ENCODE measurements around the gene HDAC4. TPM values are rescaled to one million over a fixed set of nuclear protein-coding genes. Genes with fewer than 3 reads are reported as not detected.

The HDAC4 gene
- polyA plus RNA-seq, 1 donor (not counting 4 experiments of a cell fraction or from before 2014, with no cell fraction given), result 2.9 TPM

DNA sequence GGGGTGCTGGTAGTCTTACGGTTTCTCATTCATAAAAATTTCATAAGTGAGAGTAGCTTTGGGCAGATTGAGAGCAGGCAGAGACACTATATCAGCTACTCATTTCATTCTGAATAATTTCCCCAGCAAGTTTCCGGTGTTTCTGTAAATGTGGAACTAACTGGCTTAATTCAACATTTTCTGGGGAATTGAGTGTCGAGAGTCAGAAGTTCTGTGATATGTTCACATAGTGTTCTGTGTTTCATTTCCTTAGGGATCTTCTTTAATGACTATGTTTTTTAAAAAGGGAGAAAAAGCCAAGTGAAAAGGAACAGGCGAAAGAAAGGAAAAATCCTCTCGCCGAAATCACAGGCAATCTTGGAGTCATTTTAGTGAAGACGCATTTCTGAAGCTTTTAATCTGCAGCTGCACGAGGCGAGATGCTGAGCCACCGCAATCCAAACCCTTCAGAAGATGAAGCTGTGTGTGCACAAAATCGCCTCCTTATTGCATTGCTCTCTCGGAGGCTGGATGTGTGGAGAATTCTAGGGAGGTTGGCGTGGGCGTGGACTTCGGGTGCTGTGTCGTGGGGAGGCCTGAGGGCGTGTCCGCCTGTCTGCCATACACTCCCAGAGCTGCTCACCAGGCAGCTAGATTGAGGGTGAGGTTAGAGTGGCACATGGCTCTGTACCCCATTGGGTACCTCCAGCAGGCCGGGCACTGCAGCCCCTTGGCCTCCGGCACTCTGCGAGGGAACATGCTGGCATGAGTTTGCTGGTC lies 38.4 kb upstream of the HDAC4 start:
- Histone ChIP-seq H3K4me1 (ENCODE audit: control insufficient read depth, extremely low read depth, insufficient read depth, low read length) (peaks cover 8% of the 10 kb centered on the region), H2AFZ (ENCODE audit: control insufficient read depth, low read length) (no peak overlapping the region), H4K20me1 (ENCODE audit: control insufficient read depth, extremely low read depth, insufficient read depth, low read length) (no peaks in the 10 kb centered on the region), H3K4me2 (ENCODE audit: control insufficient read depth, extremely low read depth, insufficient read depth, low read depth, low read length) (no peak overlapping the region), H3K27ac (ENCODE audit: control insufficient read depth, insufficient read depth, low read length) (no peak overlapping the region), H3K9ac (ENCODE audit: control insufficient read depth, extremely low read depth, insufficient read depth, low read length) (no peak overlapping the region), H3K9me3 (ENCODE audit: control insufficient read depth, low read depth, low read length) (no peaks in the 10 kb centered on the region), H3K9me1 (ENCODE audit: control insufficient read depth, extremely low read depth, insufficient read depth, low read length) (no peaks in the 10 kb centered on the region), H3K27me3 (ENCODE audit: control insufficient read depth, extremely low read depth, insufficient read depth, low read length) (no peaks in the 10 kb centered on the region), H3K4me3 (ENCODE audit: control insufficient read depth in 2 of 3, extremely low read depth in 1 of 3, insufficient read depth in 2 of 3, low read depth in 1 of 3, low read length in 3 of 3) (no peak overlapping the region), H3K36me3 (ENCODE audit: control insufficient read depth in 2 of 2, extremely low read depth in 1 of 2, insufficient read depth in 2 of 2, low read length in 2 of 2) (no peaks in the 10 kb centered on the region), H3K79me2 (ENCODE audit: control insufficient read depth, insufficient read depth, low read length) (no peaks in the 10 kb centered on the region)
- FAIRE-seq, result no peak
- dilution Hi-C loops (cut with MboI; ENCODE audit: extremely low pct_ligation_motif_present, low sequenced_read_pairs), result no loop called here
- DNase-seq (ENCODE audit: low read depth, low spot score), result no peak
- TF ChIP-seq CTCF (optimal IDR thresholded peaks at IDR 0.05 in 1 of 3, IDR thresholded peaks at IDR 0.05 in 1 of 3, conservative IDR thresholded peaks at IDR 0.05 in 1 of 3; ENCODE audit: extremely low read depth in 1 of 3, insufficient read depth in 2 of 3, low read length in 3 of 3) (no peak), EZH2 (IDR thresholded peaks at IDR 0.05; ENCODE audit: low read length) (no peak)

GRCh38 chr2:239438368-239438767 lies 37.5 kb upstream of the HDAC4 start:
- Histone ChIP-seq H3K27ac (ENCODE audit: control insufficient read depth, insufficient read depth, low read length) (no peak overlapping the region), H3K36me3 (ENCODE audit: control insufficient read depth in 2 of 2, extremely low read depth in 1 of 2, insufficient read depth in 2 of 2, low read length in 2 of 2) (no peaks in the 10 kb centered on the region), H3K4me3 (ENCODE audit: control insufficient read depth in 2 of 3, extremely low read depth in 1 of 3, insufficient read depth in 2 of 3, low read depth in 1 of 3, low read length in 3 of 3) (no peak overlapping the region), H3K27me3 (ENCODE audit: control insufficient read depth, extremely low read depth, insufficient read depth, low read length) (no peaks in the 10 kb centered on the region), H4K20me1 (ENCODE audit: control insufficient read depth, extremely low read depth, insufficient read depth, low read length) (no peaks in the 10 kb centered on the region), H3K79me2 (ENCODE audit: control insufficient read depth, insufficient read depth, low read length) (no peaks in the 10 kb centered on the region), H3K9ac (ENCODE audit: control insufficient read depth, extremely low read depth, insufficient read depth, low read length) (no peak overlapping the region), H3K4me1 (ENCODE audit: control insufficient read depth, extremely low read depth, insufficient read depth, low read length) (peaks cover 10% of the 10 kb centered on the region), H3K4me2 (ENCODE audit: control insufficient read depth, extremely low read depth, insufficient read depth, low read depth, low read length) (no peak overlapping the region), H2AFZ (ENCODE audit: control insufficient read depth, low read length) (no peak overlapping the region), H3K9me1 (ENCODE audit: control insufficient read depth, extremely low read depth, insufficient read depth, low read length) (no peaks in the 10 kb centered on the region), H3K9me3 (ENCODE audit: control insufficient read depth, low read depth, low read length) (no peaks in the 10 kb centered on the region)
- TF ChIP-seq CTCF (optimal IDR thresholded peaks at IDR 0.05 in 1 of 3, IDR thresholded peaks at IDR 0.05 in 1 of 3, conservative IDR thresholded peaks at IDR 0.05 in 1 of 3; ENCODE audit: extremely low read depth in 1 of 3, insufficient read depth in 2 of 3, low read length in 3 of 3) (no peak), EZH2 (IDR thresholded peaks at IDR 0.05; ENCODE audit: low read length) (no peak)
- FAIRE-seq, result no peak
- no peak for DNase-seq (ENCODE audit: low read depth, low spot score)
- dilution Hi-C loops (cut with MboI; ENCODE audit: extremely low pct_ligation_motif_present, low sequenced_read_pairs), result no loop called here
